HL-60 (cell line): ENCODE data around the gene MRPL49.

Source experiments
- DNase-seq, 2 experiments: peaks; one replicate each; pipeline ENCODE4 v3.0.0-alpha.2; 2010 to 2020; ENCODE audit warnings: low read depth in 1 of 2, low spot score in 1 of 2
- H3K27ac ChIP-seq: fragments of 250-450 bp; sonication (Bioruptor Pico); replicated peaks from 2 replicates; pipeline ENCODE4 v1.5.1; 2020; ENCODE audit warnings: mild to moderate bottlenecking, moderate library complexity
- H3K27me3 ChIP-seq: fragments of 250-450 bp; sonication (Bioruptor Pico); 2 replicates; pipeline ENCODE4 v1.5.1; 2021; ENCODE audit warnings: mild to moderate bottlenecking, moderate library complexity; ENCODE audit not compliant: insufficient read depth, poor library complexity, severe bottlenecking
- H3K4me3 ChIP-seq: replicated peaks from 2 replicates; pipeline ENCODE4 v1.5.1; 2011; ENCODE audit warnings: mild to moderate bottlenecking, control low read depth, low read length; ENCODE audit not compliant: insufficient read depth
- CTCF ChIP-seq: IDR thresholded peaks from one replicate; pipeline ENCODE4 v1.5.1; 2011; ENCODE audit warnings: low read length, control low read depth, inconsistent platforms; ENCODE audit not compliant: insufficient read depth
- GABPA ChIP-seq: IDR thresholded peaks from 2 replicates; pipeline ENCODE4 v1.6.1; 2012; ENCODE audit warnings: low read depth
- POLR2AphosphoS5 ChIP-seq: IDR thresholded peaks from 2 replicates; pipeline ENCODE4 v1.6.1; 2012; ENCODE audit warnings: low read depth
- SPI1 ChIP-seq: IDR thresholded peaks from 2 replicates; pipeline ENCODE4 v1.6.1; 2012; ENCODE audit warnings: low read depth, mild to moderate bottlenecking, borderline replicate concordance
- TF ChIP-seq, protein P1 (sequence below): IDR thresholded peaks from 2 replicates; pipeline ENCODE4 v1.6.1; 2012; ENCODE audit warnings: low read depth; ENCODE audit not compliant: insufficient replicate concordance

Gene MRPL49

DNA sequence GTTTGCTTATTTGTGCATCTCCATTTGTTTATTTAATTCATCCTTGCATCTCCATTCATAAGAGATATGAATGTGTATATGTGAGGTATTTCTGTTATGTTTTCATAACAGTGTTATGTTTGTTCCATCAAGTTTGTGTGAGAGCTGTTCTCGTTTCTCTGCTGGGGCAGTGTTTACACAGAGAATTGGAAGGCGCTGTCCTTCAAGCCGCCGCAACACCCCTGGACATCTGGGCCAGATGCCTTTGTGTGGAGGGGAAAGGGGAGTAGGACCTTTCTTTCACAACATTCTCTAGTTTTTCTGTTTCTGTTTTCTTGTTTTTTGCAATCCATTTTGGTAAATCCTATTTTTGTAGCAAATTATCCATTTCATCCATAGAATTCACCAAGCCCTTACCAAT, 17.5 kb upstream of the MRPL49 start:
- no peak overlapping the region for H3K27ac ChIP-seq
- no peak overlapping the region for H3K4me3 ChIP-seq
- H3K27me3 ChIP-seq, result no peaks in the 10 kb centered on the region

GRCh38 chr11:65107078-65107477, 15.0 kb upstream of the MRPL49 start:
- no peak for DNase-seq
- no peaks in the 10 kb centered on the region for H3K27me3 ChIP-seq
- no peak overlapping the region for H3K27ac ChIP-seq
- no peak for TF ChIP-seq GABPA
- TF ChIP-seq, protein P1, sequence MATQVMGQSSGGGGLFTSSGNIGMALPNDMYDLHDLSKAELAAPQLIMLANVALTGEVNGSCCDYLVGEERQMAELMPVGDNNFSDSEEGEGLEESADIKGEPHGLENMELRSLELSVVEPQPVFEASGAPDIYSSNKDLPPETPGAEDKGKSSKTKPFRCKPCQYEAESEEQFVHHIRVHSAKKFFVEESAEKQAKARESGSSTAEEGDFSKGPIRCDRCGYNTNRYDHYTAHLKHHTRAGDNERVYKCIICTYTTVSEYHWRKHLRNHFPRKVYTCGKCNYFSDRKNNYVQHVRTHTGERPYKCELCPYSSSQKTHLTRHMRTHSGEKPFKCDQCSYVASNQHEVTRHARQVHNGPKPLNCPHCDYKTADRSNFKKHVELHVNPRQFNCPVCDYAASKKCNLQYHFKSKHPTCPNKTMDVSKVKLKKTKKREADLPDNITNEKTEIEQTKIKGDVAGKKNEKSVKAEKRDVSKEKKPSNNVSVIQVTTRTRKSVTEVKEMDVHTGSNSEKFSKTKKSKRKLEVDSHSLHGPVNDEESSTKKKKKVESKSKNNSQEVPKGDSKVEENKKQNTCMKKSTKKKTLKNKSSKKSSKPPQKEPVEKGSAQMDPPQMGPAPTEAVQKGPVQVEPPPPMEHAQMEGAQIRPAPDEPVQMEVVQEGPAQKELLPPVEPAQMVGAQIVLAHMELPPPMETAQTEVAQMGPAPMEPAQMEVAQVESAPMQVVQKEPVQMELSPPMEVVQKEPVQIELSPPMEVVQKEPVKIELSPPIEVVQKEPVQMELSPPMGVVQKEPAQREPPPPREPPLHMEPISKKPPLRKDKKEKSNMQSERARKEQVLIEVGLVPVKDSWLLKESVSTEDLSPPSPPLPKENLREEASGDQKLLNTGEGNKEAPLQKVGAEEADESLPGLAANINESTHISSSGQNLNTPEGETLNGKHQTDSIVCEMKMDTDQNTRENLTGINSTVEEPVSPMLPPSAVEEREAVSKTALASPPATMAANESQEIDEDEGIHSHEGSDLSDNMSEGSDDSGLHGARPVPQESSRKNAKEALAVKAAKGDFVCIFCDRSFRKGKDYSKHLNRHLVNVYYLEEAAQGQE, result no peak
- TF ChIP-seq CTCF, result no peak
- TF ChIP-seq POLR2AphosphoS5, result no peak
- TF ChIP-seq SPI1, result no peak
- no peak overlapping the region for H3K4me3 ChIP-seq

More for the DNA sequence above, 17.5 kb upstream of the MRPL49 start:
- TF ChIP-seq SPI1 (no peak), GABPA (no peak), CTCF (no peak), POLR2AphosphoS5 (no peak)
- TF ChIP-seq, protein P1, result no peak
- DNase-seq, result no peak

- no peaks in the 10 kb centered on the region for H3K27me3 ChIP-seq
- TF ChIP-seq CTCF (no peak), SPI1 (no peak), GABPA (no peak), POLR2AphosphoS5 (no peak)
- TF ChIP-seq, protein P1, result no peak
- DNase-seq, result no peak
Measured at GRCh38 chr11:65107751-65108468, 14.2 kb upstream of the MRPL49 start.

More at GRCh38 chr11:65107751-65108468, 14.2 kb upstream of the MRPL49 start:
- H3K27ac ChIP-seq, result no peak overlapping the region
- H3K4me3 ChIP-seq, result no peak overlapping the region
